Measurements from ENCODE around the gene KLK15.
A peak's percentile ranks its signal among the peaks of the same experiment; 100 is the strongest.

KLK15 gene

DNA sequence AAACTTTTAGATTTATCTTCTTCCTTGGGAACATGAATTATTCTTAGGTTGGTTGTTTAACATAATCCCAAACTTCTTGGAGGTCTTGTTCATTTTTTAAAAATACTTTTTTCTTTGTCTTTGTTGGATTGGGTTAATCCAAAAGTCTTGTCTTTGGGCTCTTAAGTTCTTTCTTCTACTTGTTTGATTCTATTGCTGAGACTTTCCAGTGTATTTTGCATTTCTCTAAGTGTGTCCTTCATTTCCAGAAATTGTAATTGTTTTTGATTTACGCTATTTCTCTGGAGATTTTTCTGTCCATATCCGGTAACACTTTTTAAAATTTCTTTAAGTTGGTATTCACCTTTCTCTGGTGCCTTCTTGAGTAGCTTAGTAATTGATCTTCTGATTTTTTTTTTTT, 9.8 kb upstream of the KLK15 start:
- TF ChIP-seq, protein P1, sequence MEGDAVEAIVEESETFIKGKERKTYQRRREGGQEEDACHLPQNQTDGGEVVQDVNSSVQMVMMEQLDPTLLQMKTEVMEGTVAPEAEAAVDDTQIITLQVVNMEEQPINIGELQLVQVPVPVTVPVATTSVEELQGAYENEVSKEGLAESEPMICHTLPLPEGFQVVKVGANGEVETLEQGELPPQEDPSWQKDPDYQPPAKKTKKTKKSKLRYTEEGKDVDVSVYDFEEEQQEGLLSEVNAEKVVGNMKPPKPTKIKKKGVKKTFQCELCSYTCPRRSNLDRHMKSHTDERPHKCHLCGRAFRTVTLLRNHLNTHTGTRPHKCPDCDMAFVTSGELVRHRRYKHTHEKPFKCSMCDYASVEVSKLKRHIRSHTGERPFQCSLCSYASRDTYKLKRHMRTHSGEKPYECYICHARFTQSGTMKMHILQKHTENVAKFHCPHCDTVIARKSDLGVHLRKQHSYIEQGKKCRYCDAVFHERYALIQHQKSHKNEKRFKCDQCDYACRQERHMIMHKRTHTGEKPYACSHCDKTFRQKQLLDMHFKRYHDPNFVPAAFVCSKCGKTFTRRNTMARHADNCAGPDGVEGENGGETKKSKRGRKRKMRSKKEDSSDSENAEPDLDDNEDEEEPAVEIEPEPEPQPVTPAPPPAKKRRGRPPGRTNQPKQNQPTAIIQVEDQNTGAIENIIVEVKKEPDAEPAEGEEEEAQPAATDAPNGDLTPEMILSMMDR (IDR thresholded peaks at IDR 0.05; ENCODE audit: extremely low read depth, missing control alignments) = no peak
- no peak for DNase-seq (ENCODE audit: low spot score)

DNA sequence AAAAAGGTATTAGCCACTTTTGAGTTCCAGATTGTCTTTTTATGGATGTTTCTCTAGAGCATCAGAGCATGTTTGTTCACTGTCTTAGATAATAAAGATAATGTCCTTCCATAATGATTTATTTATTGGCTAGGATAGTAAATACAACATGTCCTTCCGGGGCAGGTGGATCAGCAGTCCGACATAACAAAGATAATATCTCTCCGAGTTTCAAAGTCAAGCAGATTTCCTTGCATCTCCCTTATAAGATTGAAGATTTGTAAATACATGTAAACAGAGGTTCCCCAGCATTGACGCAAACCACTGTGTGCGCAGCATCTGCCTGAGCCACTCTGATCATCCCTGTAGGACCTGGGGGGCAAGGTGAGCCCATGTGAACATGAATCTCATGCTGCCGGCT, 8.8 kb upstream of the KLK15 start:
- TF ChIP-seq, protein P1 (IDR thresholded peaks at IDR 0.05; ENCODE audit: extremely low read depth, missing control alignments) = no peak
- DNase-seq (ENCODE audit: low spot score) = no peak

DNA sequence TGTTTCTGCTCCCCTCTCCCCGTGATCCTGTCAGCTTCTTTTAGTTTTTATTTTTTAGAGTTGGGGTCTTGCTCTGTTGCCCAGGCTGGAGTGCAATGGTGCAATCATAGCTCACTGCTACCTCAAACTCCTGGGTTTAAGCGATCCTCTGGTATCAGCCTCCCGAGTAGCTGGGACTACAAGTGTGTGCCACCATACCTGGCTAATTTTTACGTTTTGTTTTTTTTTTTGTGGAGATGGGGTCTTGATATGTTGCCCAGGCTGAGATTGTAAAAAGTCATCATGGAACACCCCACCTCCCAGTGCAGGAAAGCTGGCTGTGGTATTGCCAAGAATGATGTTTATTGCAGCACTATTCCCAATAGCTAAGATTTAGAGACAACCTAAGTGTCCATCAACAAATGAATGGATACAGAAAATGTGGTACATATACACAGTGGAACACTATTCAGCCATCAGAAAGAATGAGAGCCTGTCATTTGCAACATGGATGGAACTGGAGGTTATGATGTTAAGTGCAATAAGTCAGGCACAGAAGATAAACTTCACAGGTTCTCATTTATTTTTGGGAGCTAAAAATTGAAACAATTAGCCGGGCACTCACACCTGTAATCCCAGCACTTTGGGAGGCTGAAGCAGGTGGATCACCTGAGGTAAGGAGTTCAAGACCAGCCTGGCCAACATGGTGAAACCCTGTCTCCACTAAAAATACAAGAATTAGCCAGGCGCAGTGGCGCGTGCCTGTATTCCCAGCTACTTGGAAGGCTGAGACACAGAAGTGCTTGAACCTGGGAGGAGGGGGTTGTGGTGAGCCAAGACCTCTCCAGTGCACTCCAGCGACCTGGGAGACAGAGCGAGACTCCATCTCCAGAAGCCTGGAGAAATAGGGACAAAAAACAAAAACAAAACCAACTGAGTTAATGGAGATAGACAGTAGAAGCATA, 6.6 kb upstream of the KLK15 start:
- DNase-seq (ENCODE audit: low spot score) = no peak
- TF ChIP-seq, protein P1 (IDR thresholded peaks at IDR 0.05; ENCODE audit: extremely low read depth, missing control alignments) = no peak

DNA sequence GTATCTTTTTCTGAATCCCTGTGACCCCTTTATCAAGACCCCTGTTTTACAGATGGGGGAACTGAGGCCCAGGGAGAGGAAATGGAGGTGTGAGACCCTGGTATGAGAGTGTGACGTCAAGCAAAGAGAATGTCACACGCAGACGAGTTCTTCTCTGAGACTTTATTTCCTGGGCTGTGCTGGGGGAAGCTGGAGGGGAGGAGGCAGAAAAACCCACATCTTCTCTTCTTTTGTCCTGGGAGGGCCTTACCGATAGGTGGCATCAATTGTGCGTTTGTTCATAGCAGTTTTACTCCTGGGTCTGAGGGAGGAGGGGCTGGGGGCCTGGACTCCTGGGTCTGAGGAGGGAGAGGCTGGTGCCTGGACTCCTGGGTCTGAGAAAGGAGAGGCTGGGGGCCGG, 4.9 kb upstream of the KLK15 start:
- TF ChIP-seq, protein P1 (IDR thresholded peaks at IDR 0.05; ENCODE audit: extremely low read depth, missing control alignments) = peak; percentile 46
- DNase-seq (ENCODE audit: low spot score) = peak; percentile 72

DNA sequence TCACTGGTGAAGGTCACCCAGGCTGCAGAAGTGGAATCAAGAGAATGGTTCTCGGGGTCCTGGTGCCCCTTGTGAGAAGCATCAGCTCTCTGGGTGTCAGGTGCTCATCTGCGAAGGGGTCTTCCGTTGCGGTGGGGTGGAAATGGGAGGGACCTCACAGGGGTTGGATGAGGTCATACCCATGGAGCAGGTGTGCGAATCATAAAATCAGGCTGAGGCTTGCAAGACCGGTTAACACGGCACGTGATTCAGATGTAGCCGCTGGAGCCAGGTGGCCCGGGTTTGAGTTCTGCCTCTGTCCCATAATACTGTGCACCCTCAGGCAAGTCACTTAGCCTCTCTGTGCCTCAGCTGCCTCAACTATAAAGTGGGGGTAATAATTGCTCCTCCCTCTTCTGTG, 3.9 kb upstream of the KLK15 start:
- no peak for DNase-seq (ENCODE audit: low spot score)

DNA sequence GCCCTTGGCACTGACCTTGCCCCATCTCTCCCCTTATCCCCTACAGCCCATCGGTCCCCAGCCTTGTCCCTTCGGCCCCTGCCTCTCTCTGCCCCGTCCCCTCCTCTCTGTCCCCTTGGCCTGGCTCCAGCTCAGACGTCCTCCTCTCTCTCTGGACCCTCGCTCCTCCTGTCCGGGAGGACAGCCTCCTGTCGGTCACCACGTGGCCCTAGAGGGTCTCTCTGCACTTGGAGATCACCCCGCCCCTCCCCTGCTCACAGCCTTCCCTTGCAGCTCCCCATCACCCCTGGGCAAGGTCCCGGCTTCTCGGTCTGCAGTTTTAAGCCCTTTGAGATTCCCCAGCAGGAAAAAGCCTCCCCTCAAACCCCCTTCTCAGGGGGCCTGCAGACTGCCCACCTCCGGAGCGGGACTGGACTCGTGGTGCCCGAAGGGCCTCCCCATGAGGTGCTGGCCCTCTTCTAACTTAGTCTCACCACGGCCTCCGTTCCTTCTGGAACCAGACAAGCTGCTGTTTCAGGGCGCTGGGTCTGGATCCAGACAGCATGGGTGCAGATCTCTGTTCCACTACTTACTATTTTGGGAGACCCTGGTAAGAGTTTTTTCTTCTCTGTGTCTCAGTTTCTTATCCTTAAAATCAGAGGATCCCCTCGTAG, 3.3 kb upstream of the KLK15 start:
- TF ChIP-seq, protein P1 (IDR thresholded peaks at IDR 0.05; ENCODE audit: extremely low read depth, missing control alignments) = no peak
- peak; percentile 23 for DNase-seq (ENCODE audit: low spot score)

More for the DNA sequence above, 3.9 kb upstream of the KLK15 start:
- TF ChIP-seq, protein P1 (IDR thresholded peaks at IDR 0.05; ENCODE audit: extremely low read depth, missing control alignments) = no peak

Data from GM20000 (cell line).